ENCODE measurements around the gene ANKRD36C. TPM values are rescaled to one million over a fixed set of nuclear protein-coding genes. Genes with fewer than 3 reads are reported as not detected.
"Not testable (repeated sequence)": the region's sequence is repeated elsewhere in the genome, so short reads cannot be mapped to it uniquely, and the experiment has no call there.

ANKRD36C gene
- total RNA-seq, 1 experiment from 2014 or later: 14.5 TPM

DNA sequence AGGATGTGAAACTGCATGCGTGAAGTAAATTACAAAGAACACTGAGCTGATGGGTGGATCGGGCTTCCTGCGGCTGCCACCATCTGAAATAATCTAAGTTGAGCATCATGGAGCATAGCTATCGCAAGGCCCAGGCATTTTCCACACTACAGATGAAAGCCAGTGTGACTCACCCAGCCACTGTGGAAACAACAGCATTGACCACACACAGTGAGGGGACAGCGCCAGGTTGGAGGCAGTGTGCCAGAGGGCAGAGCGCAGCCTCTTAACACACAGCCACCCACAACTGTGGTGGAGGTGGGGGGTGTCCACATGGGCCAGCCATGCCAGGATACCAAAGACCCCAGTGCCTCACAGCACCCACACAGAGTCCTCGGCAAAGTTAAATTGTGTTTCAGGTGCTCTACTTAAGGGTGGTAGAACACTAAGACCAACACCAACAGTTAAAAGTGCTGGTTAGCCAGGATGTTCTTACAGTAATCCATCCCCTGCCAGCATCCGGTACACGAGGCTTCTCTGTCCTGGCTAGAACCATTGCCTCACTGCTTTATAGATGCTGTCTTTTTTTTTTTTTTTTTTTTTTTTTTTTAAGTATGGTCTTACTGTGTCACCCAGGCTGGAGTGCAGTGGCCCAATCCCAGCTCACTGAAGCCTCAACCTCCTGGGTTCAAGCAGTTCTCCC, 28.4 kb upstream of the ANKRD36C start:
- H3K9me3 Mint-ChIP-seq (ENCODE audit: unreplicated experiment); H3K4me1 Mint-ChIP-seq (ENCODE audit: insufficient read depth, unreplicated experiment); H3K27me3 Mint-ChIP-seq (ENCODE audit: insufficient read depth, unreplicated experiment); DNase-seq (ENCODE audit: unreplicated experiment); H3K4me3 Mint-ChIP-seq (ENCODE audit: unreplicated experiment); H3K36me3 Mint-ChIP-seq (ENCODE audit: insufficient read depth, unreplicated experiment); H3K27ac Mint-ChIP-seq (ENCODE audit: low read depth, unreplicated experiment); CTCF ChIA-PET; BruUV-seq (replicated peaks); POLR2A ChIA-PET: not testable (repeated sequence)
- intact Hi-C loops (cut with micrococcal nuclease): loop anchor here (10.0 kb wide), 1 partner anchor 155 kb away; no protein-coding TSS in a partner anchor

- H3K4me3 Mint-ChIP-seq (ENCODE audit: unreplicated experiment); POLR2A ChIA-PET; intact Hi-C loops (cut with micrococcal nuclease); H3K36me3 Mint-ChIP-seq (ENCODE audit: insufficient read depth, unreplicated experiment); H3K4me1 Mint-ChIP-seq (ENCODE audit: insufficient read depth, unreplicated experiment); H3K27ac Mint-ChIP-seq (ENCODE audit: low read depth, unreplicated experiment); DNase-seq (ENCODE audit: unreplicated experiment); CTCF ChIA-PET; H3K9me3 Mint-ChIP-seq (ENCODE audit: unreplicated experiment); BruUV-seq (replicated peaks); H3K27me3 Mint-ChIP-seq (ENCODE audit: insufficient read depth, unreplicated experiment): not testable (repeated sequence)
These were observed 24.7 kb upstream of the ANKRD36C start for GRCh38 chr2:96016321-96016720.

- CTCF ChIA-PET: interaction anchor here (0.8 to 2.4 kb wide), 2 partner anchors 10 to 20 kb away, joined by 4 to 6 read pairs; no protein-coding TSS in a partner anchor
- H3K9me3 Mint-ChIP-seq (ENCODE audit: unreplicated experiment); H3K36me3 Mint-ChIP-seq (ENCODE audit: insufficient read depth, unreplicated experiment); H3K4me3 Mint-ChIP-seq (ENCODE audit: unreplicated experiment); intact Hi-C loops (cut with micrococcal nuclease); DNase-seq (ENCODE audit: unreplicated experiment); H3K27me3 Mint-ChIP-seq (ENCODE audit: insufficient read depth, unreplicated experiment); H3K27ac Mint-ChIP-seq (ENCODE audit: low read depth, unreplicated experiment); POLR2A ChIA-PET; BruUV-seq (replicated peaks); H3K4me1 Mint-ChIP-seq (ENCODE audit: insufficient read depth, unreplicated experiment): not testable (repeated sequence)
These were observed 21.2 kb upstream of the ANKRD36C start for GRCh38 chr2:96012792-96013264.

DNA sequence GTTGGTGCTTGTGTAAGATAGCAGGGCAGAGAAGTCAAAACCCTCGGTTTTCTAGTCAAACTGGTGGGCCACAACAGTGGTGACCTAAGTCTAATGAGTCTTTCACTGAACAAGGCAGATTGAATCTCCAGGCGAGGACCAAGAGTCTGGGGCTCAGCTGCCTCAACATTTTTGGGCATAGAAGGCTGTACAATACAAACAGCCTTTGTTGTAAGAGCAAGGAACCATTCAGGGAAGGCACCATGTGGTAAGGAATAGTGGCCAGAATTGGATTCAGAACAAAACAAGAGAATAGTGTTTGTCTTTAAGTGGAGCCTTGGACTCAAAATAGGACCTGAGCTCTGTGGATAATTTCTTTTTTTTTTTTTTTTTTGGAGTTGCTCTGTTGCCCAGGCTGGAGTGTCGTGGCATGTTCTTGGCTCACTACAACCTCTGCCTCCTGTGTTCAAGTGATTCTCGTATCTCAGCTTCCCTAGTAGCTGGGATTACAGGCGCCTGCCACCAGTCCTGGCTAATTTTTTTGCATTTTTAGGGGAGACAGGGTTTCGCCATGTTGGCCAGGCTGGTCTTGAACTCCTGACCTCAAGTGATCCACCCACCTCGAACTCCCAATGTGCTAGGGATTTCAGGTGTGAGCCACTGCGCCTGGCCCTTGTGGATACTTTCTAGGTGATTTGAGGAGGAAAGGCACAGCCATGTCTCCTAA, 20.6 kb upstream of the ANKRD36C start:
- H3K9me3 Mint-ChIP-seq (ENCODE audit: unreplicated experiment); H3K36me3 Mint-ChIP-seq (ENCODE audit: insufficient read depth, unreplicated experiment); DNase-seq (ENCODE audit: unreplicated experiment); BruUV-seq (replicated peaks); H3K4me1 Mint-ChIP-seq (ENCODE audit: insufficient read depth, unreplicated experiment); H3K4me3 Mint-ChIP-seq (ENCODE audit: unreplicated experiment); POLR2A ChIA-PET; H3K27ac Mint-ChIP-seq (ENCODE audit: low read depth, unreplicated experiment); intact Hi-C loops (cut with micrococcal nuclease); H3K27me3 Mint-ChIP-seq (ENCODE audit: insufficient read depth, unreplicated experiment): not testable (repeated sequence)
- CTCF ChIA-PET: interaction anchor here (0.8 to 2.4 kb wide), 3 partner anchors 10 to 162 kb away, joined by 3 to 6 read pairs (median 4); no protein-coding TSS in a partner anchor

- DNase-seq (ENCODE audit: unreplicated experiment): peak; percentile 48
- H3K27me3 Mint-ChIP-seq (ENCODE audit: insufficient read depth, unreplicated experiment); H3K4me1 Mint-ChIP-seq (ENCODE audit: insufficient read depth, unreplicated experiment); POLR2A ChIA-PET; intact Hi-C loops (cut with micrococcal nuclease); H3K9me3 Mint-ChIP-seq (ENCODE audit: unreplicated experiment); H3K27ac Mint-ChIP-seq (ENCODE audit: low read depth, unreplicated experiment); H3K4me3 Mint-ChIP-seq (ENCODE audit: unreplicated experiment); BruUV-seq (replicated peaks); H3K36me3 Mint-ChIP-seq (ENCODE audit: insufficient read depth, unreplicated experiment): not testable (repeated sequence)
- CTCF ChIA-PET: interaction anchor here (0.6 to 1.1 kb wide), 2 partner anchors 163 to 191 kb away, joined by 3 to 4 read pairs; no protein-coding TSS in a partner anchor
These were observed 19.5 kb upstream of the ANKRD36C start for GRCh38 chr2:96011129-96011455.

- CTCF ChIA-PET: interaction anchor here (0.7 to 1.1 kb wide), 2 partner anchors 18 to 163 kb away, joined by 3 read pairs; no protein-coding TSS in a partner anchor
- BruUV-seq (replicated peaks); H3K36me3 Mint-ChIP-seq (ENCODE audit: insufficient read depth, unreplicated experiment); H3K4me1 Mint-ChIP-seq (ENCODE audit: insufficient read depth, unreplicated experiment); H3K27me3 Mint-ChIP-seq (ENCODE audit: insufficient read depth, unreplicated experiment); H3K9me3 Mint-ChIP-seq (ENCODE audit: unreplicated experiment); POLR2A ChIA-PET; intact Hi-C loops (cut with micrococcal nuclease): not testable (repeated sequence)
- peak; percentile 85 for DNase-seq (ENCODE audit: unreplicated experiment)
- Mint-ChIP-seq H3K27ac (ENCODE audit: low read depth, unreplicated experiment) (peak overlapping the region; percentile 85), H3K4me3 (ENCODE audit: unreplicated experiment) (peak overlapping the region; percentile 71)
These were observed 18.9 kb upstream of the ANKRD36C start for GRCh38 chr2:96010320-96011128.

DNA sequence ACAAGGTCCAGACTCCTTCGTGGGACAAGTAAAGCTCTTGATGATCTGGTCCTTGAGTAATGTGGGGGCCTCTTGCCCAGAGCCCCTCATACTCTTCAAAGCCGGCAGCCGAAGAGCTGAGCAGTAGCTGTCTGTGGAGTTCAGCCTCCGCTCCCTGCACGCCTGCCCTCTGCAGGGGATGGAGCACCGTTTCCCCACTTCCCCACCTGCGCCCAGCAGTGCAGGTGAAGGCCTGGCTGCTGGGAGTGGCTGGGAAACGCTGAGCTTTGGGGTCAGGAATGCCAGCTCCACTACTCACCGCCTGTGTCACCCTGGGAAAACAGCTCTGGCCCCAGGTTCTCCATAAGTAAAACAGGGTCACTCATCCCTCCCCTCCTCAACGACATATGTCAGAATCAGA, 18.2 kb upstream of the ANKRD36C start:
- H3K27me3 Mint-ChIP-seq (ENCODE audit: insufficient read depth, unreplicated experiment); H3K36me3 Mint-ChIP-seq (ENCODE audit: insufficient read depth, unreplicated experiment); intact Hi-C loops (cut with micrococcal nuclease); H3K4me1 Mint-ChIP-seq (ENCODE audit: insufficient read depth, unreplicated experiment); DNase-seq (ENCODE audit: unreplicated experiment); POLR2A ChIA-PET; H3K9me3 Mint-ChIP-seq (ENCODE audit: unreplicated experiment): not testable (repeated sequence)
- Mint-ChIP-seq H3K27ac (ENCODE audit: low read depth, unreplicated experiment) (peak overlapping the region; percentile 85), H3K4me3 (ENCODE audit: unreplicated experiment) (peak overlapping the region; percentile 71)
- BruUV-seq (replicated peaks): TSS peak; percentile 51
- CTCF ChIA-PET: interaction anchor here (0.6 to 1.0 kb wide), 3 partner anchors 17 to 136 kb away, joined by 3 to 5 read pairs (median 3); partner anchors contain the start of gene ASTL

- H3K9me3 Mint-ChIP-seq (ENCODE audit: unreplicated experiment); POLR2A ChIA-PET; intact Hi-C loops (cut with micrococcal nuclease); H3K27ac Mint-ChIP-seq (ENCODE audit: low read depth, unreplicated experiment); H3K4me3 Mint-ChIP-seq (ENCODE audit: unreplicated experiment); H3K27me3 Mint-ChIP-seq (ENCODE audit: insufficient read depth, unreplicated experiment); H3K36me3 Mint-ChIP-seq (ENCODE audit: insufficient read depth, unreplicated experiment); H3K4me1 Mint-ChIP-seq (ENCODE audit: insufficient read depth, unreplicated experiment); BruUV-seq (replicated peaks); DNase-seq (ENCODE audit: unreplicated experiment): not testable (repeated sequence)
- CTCF ChIA-PET: interaction anchor here (1.4 kb wide), 1 partner anchor 15 kb away, joined by 5 read pairs; no protein-coding TSS in a partner anchor
These were observed 16.4 kb upstream of the ANKRD36C start for GRCh38 chr2:96008051-96008450.

GRCh38 chr2:96006248-96006647, 14.6 kb upstream of the ANKRD36C start:
- POLR2A ChIA-PET; DNase-seq (ENCODE audit: unreplicated experiment); H3K27ac Mint-ChIP-seq (ENCODE audit: low read depth, unreplicated experiment); H3K9me3 Mint-ChIP-seq (ENCODE audit: unreplicated experiment); H3K4me3 Mint-ChIP-seq (ENCODE audit: unreplicated experiment); H3K27me3 Mint-ChIP-seq (ENCODE audit: insufficient read depth, unreplicated experiment); intact Hi-C loops (cut with micrococcal nuclease); H3K4me1 Mint-ChIP-seq (ENCODE audit: insufficient read depth, unreplicated experiment); CTCF ChIA-PET; H3K36me3 Mint-ChIP-seq (ENCODE audit: insufficient read depth, unreplicated experiment); BruUV-seq (replicated peaks): not testable (repeated sequence)

Data from MCF 10A (cell line).